Measurements from ENCODE around the gene EMSY.

Gene EMSY

GRCh38 chr11:76455331-76455730 lies 10.5 kb downstream of the EMSY start:
- DNase-seq = no peak

GRCh38 chr11:76455931-76456330 lies 11.1 kb downstream of the EMSY start:
- no peak for DNase-seq

GRCh38 chr11:76456571-76456970 lies 11.8 kb downstream of the EMSY start:
- no peak for DNase-seq

- DNase-seq = peak in 1 of 3 experiments; percentile 15
These were observed 14.5 kb downstream of the EMSY start for GRCh38 chr11:76459299-76459698.

- DNase-seq = no peak
These were observed 15.0 kb downstream of the EMSY start for GRCh38 chr11:76459846-76460245.

- DNase-seq = no peak
These were observed 17.5 kb downstream of the EMSY start for GRCh38 chr11:76462317-76462716.

GRCh38 chr11:76465701-76466100 lies 20.9 kb downstream of the EMSY start:
- no peak for DNase-seq

GRCh38 chr11:76466666-76467065 lies 21.8 kb downstream of the EMSY start:
- DNase-seq = no peak

- no peak for DNase-seq
These were observed 24.3 kb downstream of the EMSY start for GRCh38 chr11:76469141-76469540.

- no peak for DNase-seq
These were observed 26.6 kb downstream of the EMSY start for GRCh38 chr11:76471382-76471781.

- no peak for DNase-seq
These were observed 35.4 kb downstream of the EMSY start for GRCh38 chr11:76480241-76480640.

- no peak for DNase-seq
These were observed 46.8 kb downstream of the EMSY start for GRCh38 chr11:76491644-76492043.

GRCh38 chr11:76493040-76493439 lies 48.2 kb downstream of the EMSY start:
- no peak for DNase-seq

- no peak for DNase-seq
These were observed 49.1 kb downstream of the EMSY start for GRCh38 chr11:76493626-76494539.

- no peak for DNase-seq
These were observed 50.2 kb downstream of the EMSY start for GRCh38 chr11:76495019-76495418.

- DNase-seq = no peak
These were observed 51.4 kb downstream of the EMSY start for GRCh38 chr11:76496174-76496573.

GRCh38 chr11:76501526-76502202 lies 56.8 kb downstream of the EMSY start:
- no peak for DNase-seq

GRCh38 chr11:76506833-76507232 lies 62.0 kb downstream of the EMSY start:
- no peak for DNase-seq

GRCh38 chr11:76510060-76511047 lies 65.5 kb downstream of the EMSY start:
- no peak for DNase-seq

- DNase-seq = peak in 1 of 3 experiments; percentile 43
These were observed 68.2 kb downstream of the EMSY start for GRCh38 chr11:76512851-76513653.

- DNase-seq = no peak
These were observed 68.8 kb downstream of the EMSY start for GRCh38 chr11:76513654-76514034.

GRCh38 chr11:76515494-76515893 lies 70.7 kb downstream of the EMSY start:
- no peak for DNase-seq

All from NCI-H1417 (cell line).